ENCODE results near the gene ERC2.
"Not testable (repeated sequence)": the region's sequence is repeated elsewhere in the genome, so short reads cannot be mapped to it uniquely, and the experiment has no call there.

ERC2 gene

DNA sequence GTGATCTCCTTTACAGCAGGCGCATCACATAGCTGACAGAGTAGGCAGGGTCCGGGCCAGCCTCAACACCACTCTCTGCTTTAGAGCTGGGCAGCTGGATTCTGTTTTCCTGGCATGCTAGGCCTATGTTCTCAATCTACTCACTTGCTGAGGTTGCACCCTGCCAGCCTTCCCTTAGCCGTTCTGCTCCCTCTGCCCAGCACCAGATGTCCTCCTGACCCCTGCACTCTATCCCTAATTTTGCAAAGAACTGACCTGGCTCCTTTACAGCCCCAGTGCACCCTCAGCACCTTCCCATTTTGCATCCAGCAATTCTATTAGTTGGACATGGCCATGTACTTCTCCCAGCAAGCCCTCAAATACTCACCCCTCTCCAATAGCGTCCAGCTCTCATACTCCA is 609.5 kb downstream of the ERC2 start:
- no peak overlapping the region for H3K4me3 ChIP-seq (ENCODE audit: low read depth, low read length)
- TF ChIP-seq CTCF (IDR thresholded peaks at IDR 0.05; ENCODE audit: low read depth, low read length), result no peak

GRCh38 chr3:55858302-55858701 is 610.0 kb downstream of the ERC2 start:
- no peak overlapping the region for H3K4me3 ChIP-seq (ENCODE audit: low read depth, low read length)
- TF ChIP-seq CTCF (IDR thresholded peaks at IDR 0.05; ENCODE audit: low read depth, low read length), result no peak

GRCh38 chr3:55857633-55858032 is 610.6 kb downstream of the ERC2 start:
- no peak for TF ChIP-seq CTCF (IDR thresholded peaks at IDR 0.05; ENCODE audit: low read depth, low read length)

GRCh38 chr3:55855311-55855710 is 613.0 kb downstream of the ERC2 start:
- no peak for TF ChIP-seq CTCF (IDR thresholded peaks at IDR 0.05; ENCODE audit: low read depth, low read length)
- H3K4me3 ChIP-seq (ENCODE audit: low read depth, low read length), result no peak overlapping the region

More at GRCh38 chr3:55857633-55858032, 610.6 kb downstream of the ERC2 start:
- H3K4me3 ChIP-seq (ENCODE audit: low read depth, low read length), result no peak overlapping the region

DNA sequence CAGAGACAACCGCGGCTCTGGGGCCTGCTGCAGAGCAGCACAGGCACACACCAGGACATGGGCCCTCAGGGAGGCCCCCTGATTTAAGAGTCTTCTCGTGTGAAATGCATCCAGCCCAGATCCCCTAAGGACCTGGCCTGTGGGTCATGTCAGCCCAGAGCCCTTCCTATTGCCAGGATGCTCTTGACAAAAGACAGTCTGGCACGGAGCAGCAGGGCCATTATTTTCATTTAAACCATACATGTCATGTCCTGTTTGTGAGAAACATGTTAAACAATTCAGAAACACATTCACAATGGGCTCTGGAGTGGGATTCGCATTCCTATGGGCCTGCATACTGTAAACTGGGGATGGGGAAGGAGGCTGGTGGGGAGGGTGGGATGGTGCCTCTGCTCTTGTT is 613.8 kb downstream of the ERC2 start:
- no peak for TF ChIP-seq CTCF (IDR thresholded peaks at IDR 0.05; ENCODE audit: low read depth, low read length)

DNA sequence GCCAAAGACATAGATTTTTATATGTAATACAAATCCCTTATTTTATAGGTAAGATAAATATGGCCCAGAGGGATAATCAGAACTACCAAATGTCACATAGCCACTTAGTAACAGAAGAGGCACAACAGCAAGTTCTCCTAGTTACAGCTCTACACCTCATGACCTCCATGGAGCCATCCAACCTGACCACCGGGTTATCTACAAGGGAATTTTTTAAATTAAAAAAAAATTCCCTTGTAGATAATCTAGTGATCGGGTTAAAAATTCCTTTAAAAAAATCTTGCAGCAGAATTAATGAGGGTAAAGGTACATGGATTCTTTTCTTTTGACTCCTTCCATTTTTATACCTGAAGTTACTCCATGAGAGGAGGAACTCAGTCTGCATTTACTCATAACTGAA is 615.9 kb downstream of the ERC2 start:
- TF ChIP-seq CTCF (IDR thresholded peaks at IDR 0.05; ENCODE audit: low read depth, low read length), result no peak
- no peak overlapping the region for H3K4me3 ChIP-seq (ENCODE audit: low read depth, low read length)

More for the DNA sequence above, 613.8 kb downstream of the ERC2 start:
- no peak overlapping the region for H3K4me3 ChIP-seq (ENCODE audit: low read depth, low read length)

GRCh38 chr3:55842204-55842603 is 626.1 kb downstream of the ERC2 start:
- TF ChIP-seq CTCF (IDR thresholded peaks at IDR 0.05; ENCODE audit: low read depth, low read length), result no peak
- H3K4me3 ChIP-seq (ENCODE audit: low read depth, low read length), result no peak overlapping the region

DNA sequence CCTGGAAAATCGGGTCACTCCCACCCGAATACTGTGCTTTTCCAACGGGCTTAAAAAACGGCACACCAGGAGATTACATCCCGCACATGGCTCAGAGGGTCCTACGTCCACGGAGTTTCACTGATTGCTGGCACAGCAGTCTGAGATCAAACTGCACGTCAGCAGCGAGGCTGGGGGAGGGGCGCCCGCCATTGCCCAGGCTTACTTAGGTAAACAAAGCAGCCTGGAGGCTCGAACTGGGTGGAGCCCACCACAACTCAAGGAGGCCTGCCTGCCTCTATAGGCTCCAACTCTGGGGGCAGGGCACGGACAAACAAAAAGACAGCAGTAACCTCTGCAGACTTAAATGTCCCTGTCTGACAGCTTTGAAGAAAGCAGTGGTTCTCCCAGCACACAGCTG is 636.4 kb downstream of the ERC2 start:
- H3K4me3 ChIP-seq (ENCODE audit: low read depth, low read length), result not testable (repeated sequence)

Data from WI38 (cell line).